ENCODE results near the gene HAX1. TPM values are rescaled to one million over a fixed set of nuclear protein-coding genes. Genes with fewer than 3 reads are reported as not detected.

The HAX1 gene
- total and polyA plus RNA-seq, 2 experiments from 2014 or later, result 73.2 to 92.0 TPM

DNA sequence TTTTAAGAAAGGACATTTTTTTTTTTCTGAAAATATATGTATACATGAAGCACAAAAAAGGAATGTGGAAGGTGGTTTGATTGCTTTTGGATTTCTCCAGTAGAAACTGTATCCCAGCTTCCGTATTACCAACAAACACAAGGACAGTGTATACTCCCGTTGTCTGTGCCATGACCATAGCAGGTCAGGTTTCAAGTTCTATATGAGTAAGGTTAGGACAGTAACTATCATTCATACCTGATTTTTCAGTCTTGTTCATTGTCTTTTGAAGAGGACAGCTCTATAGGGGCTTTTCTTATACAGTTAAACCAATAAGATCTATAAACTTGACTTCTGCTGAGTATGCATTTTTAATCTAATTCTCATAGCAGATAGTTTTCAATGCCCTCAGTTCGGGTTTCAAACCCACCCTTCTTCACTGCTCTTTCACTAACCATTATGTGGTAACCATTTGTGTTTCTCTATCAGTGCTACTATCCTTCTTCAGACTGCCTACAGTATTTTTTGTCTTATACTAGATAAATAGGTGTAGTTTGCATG, 32.1 kb upstream of the HAX1 start:
- H3K4me3 Mint-ChIP-seq, result no peak overlapping the region
- Histone ChIP-seq H3K27me3 (ENCODE audit: insufficient read depth) (no peaks in the 10 kb centered on the region), H2AFZ (no peak overlapping the region), H3F3A (replicated peaks; ENCODE audit: low read depth) (peaks cover 22% of the 10 kb centered on the region), H3K79me2 (replicated peaks; ENCODE audit: insufficient read depth) (peaks cover 74% of the 10 kb centered on the region), H3K36me3 (ENCODE audit: insufficient read depth) (peaks cover 90% of the 10 kb centered on the region), H4K20me1 (replicated peaks; ENCODE audit: insufficient read depth) (peaks cover 73% of the 10 kb centered on the region), H3K4me3 (no peak overlapping the region), H3K27ac (ENCODE audit: low read depth) (no peak overlapping the region), H3K4me2 (no peak overlapping the region), H3K9me2 (ENCODE audit: insufficient read depth) (no peaks in the 10 kb centered on the region), H3K4me1 (ENCODE audit: insufficient read depth) (no peaks in the 10 kb centered on the region)
- H3K4me1 Mint-ChIP-seq, result no peaks in the 10 kb centered on the region
- H3K27me3 Mint-ChIP-seq (ENCODE audit: insufficient read depth, low read depth, poor library complexity), result peaks cover 2% of the 10 kb centered on the region
- DNase-seq (ENCODE audit: low spot score) (no peak), ATAC-seq (no peak)
- peaks cover 96% of the 10 kb centered on the region for H3K36me3 Mint-ChIP-seq (ENCODE audit: low read depth)
- no peak for TF ChIP-seq REST (IDR thresholded peaks at IDR 0.05; ENCODE audit: unreplicated experiment)
- TF ChIP-seq NANOG (IDR thresholded peaks at IDR 0.05; ENCODE audit: borderline replicate concordance), result no peak
- no peak for TF ChIP-seq EZH2 (IDR thresholded peaks at IDR 0.05; ENCODE audit: low read depth, unreplicated experiment)
- no peak for TF ChIP-seq ETS1 (IDR thresholded peaks at IDR 0.05)
- no peak for TF ChIP-seq ZNF462 (CRISPR knock-in tag; IDR thresholded peaks at IDR 0.05)
- no peak for TF ChIP-seq ZNF114 (CRISPR knock-in tag; IDR thresholded peaks at IDR 0.05)
- TF ChIP-seq JUNB (IDR thresholded peaks at IDR 0.05; ENCODE audit: unreplicated experiment), result no peak
- no peak for TF ChIP-seq POLR2AphosphoS5 (IDR thresholded peaks at IDR 0.05; ENCODE audit: low read depth)
- no peak for TF ChIP-seq STAT1 (IDR thresholded peaks at IDR 0.05; ENCODE audit: unreplicated experiment)
- no peak for TF ChIP-seq ZNF331 (CRISPR knock-in tag; IDR thresholded peaks at IDR 0.05; ENCODE audit: low read depth)
- no peak for TF ChIP-seq CREB1 (CRISPR knock-in tag; IDR thresholded peaks at IDR 0.05; ENCODE audit: low read depth)
- TF ChIP-seq, protein P1, sequence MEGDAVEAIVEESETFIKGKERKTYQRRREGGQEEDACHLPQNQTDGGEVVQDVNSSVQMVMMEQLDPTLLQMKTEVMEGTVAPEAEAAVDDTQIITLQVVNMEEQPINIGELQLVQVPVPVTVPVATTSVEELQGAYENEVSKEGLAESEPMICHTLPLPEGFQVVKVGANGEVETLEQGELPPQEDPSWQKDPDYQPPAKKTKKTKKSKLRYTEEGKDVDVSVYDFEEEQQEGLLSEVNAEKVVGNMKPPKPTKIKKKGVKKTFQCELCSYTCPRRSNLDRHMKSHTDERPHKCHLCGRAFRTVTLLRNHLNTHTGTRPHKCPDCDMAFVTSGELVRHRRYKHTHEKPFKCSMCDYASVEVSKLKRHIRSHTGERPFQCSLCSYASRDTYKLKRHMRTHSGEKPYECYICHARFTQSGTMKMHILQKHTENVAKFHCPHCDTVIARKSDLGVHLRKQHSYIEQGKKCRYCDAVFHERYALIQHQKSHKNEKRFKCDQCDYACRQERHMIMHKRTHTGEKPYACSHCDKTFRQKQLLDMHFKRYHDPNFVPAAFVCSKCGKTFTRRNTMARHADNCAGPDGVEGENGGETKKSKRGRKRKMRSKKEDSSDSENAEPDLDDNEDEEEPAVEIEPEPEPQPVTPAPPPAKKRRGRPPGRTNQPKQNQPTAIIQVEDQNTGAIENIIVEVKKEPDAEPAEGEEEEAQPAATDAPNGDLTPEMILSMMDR (conservative IDR thresholded peaks at IDR 0.05; ENCODE audit: low read depth in 2 of 2), result no peak
- no peak for TF ChIP-seq EZH2phosphoT487 (IDR thresholded peaks at IDR 0.05; ENCODE audit: unreplicated experiment)
- H3K9me3 Mint-ChIP-seq, result no peaks in the 10 kb centered on the region
- no peak overlapping the region for H3K27ac Mint-ChIP-seq
